Lung (tissue), 12 donors: ENCODE results near the gene TIA1. TPM values are rescaled to one million over a fixed set of nuclear protein-coding genes. Genes with fewer than 3 reads are reported as not detected.

Source experiments
- ATAC-seq: fragments of 200-7000 bp; cut with Tn5 transposase; one replicate; pipeline ENCODE4 v1.9.1; 2020; ENCODE audit warnings: moderate number of reproducible peaks; ENCODE audit not compliant: insufficient read depth, low FRiP score
- DNase-seq, 3 donors: peaks; one replicate each; pipeline ENCODE4 v3.0.0-alpha.2; 2013 to 2017
- H3K27ac ChIP-seq, 2 donors: one replicate each; pipeline ENCODE4 v1.5.1; 2013; ENCODE audit warnings: mild to moderate bottlenecking in 2 of 2, moderate library complexity in 2 of 2, control low read depth in 1 of 2, inconsistent platforms in 1 of 2, low read depth in 1 of 2, low read length in 1 of 2
- H3K27me3 ChIP-seq, 3 donors: one replicate each; pipeline ENCODE4 v1.5.1; 2013; ENCODE audit warnings: low read length in 2 of 3; ENCODE audit not compliant: control insufficient read depth in 3 of 3, insufficient read depth in 3 of 3
- H3K36me3 ChIP-seq, 4 donors: one replicate each; pipeline ENCODE4 v1.5.1; 2013; ENCODE audit warnings: low read length in 4 of 4, mild to moderate bottlenecking in 1 of 4, moderate library complexity in 1 of 4; ENCODE audit not compliant: control insufficient read depth in 4 of 4, insufficient read depth in 4 of 4
- H3K4me1 ChIP-seq, 5 donors: one replicate each; pipeline ENCODE4 v1.5.1; 2013; ENCODE audit warnings: low read length in 5 of 5, mild to moderate bottlenecking in 2 of 5, moderate library complexity in 1 of 5; ENCODE audit not compliant: control insufficient read depth in 5 of 5, insufficient read depth in 5 of 5
- H3K4me3 ChIP-seq: one replicate; pipeline ENCODE4 v1.5.1; 2013; ENCODE audit warnings: mild to moderate bottlenecking, control low read depth, moderate library complexity
- H3K9ac ChIP-seq, 2 donors: one replicate each; pipeline ENCODE4 v1.5.1; 2013; ENCODE audit warnings: low read length in 2 of 2, control low read depth in 1 of 2; ENCODE audit not compliant: insufficient read depth in 1 of 2
- H3K9me3 ChIP-seq, 4 donors: one replicate each; pipeline ENCODE4 v1.5.1; 2013; ENCODE audit warnings: low read length in 3 of 4, mild to moderate bottlenecking in 1 of 4, moderate library complexity in 1 of 4; ENCODE audit not compliant: control insufficient read depth in 4 of 4, insufficient read depth in 3 of 4
- CTCF ChIP-seq: IDR thresholded peaks from 2 replicates; pipeline ENCODE4 v1.5.1; 2012; ENCODE audit warnings: mild to moderate bottlenecking; ENCODE audit errors: control extremely low read depth, extremely low read depth
- WGBS, 2 donors: extraction: QIAGEN DNeasy Blood & Tissue Kit; methylation state at CpG; one replicate each; pipeline ENCODE4 v1.1.7; 2013; 5-methylcytosine and 5-hydroxymethylcytosine counted together
- polyA plus RNA-seq, 2 donors: library from polyadenylated mRNA; stranded (reverse); fragments of 200-250 nt; gene quantifications; one replicate each; pipeline ENCODE4 v1.2.1, GENCODE V29; 2013
- total RNA-seq, 2 donors: library from RNA; depleted of rRNA in 1 of 2; stranded (reverse); fragments of >200 nt in 1 of 2; gene quantifications; one replicate each; pipeline ENCODE4 v1.2.1, GENCODE V29; 2014 to 2021
- donor health status: control.
- donor health status: control.
- donor health status: Bipolar disorder and iron deficiency.
- donor health status: healthy.
- donor health status: DM: yes; HTN: yes; CAD: no.

TIA1 gene
- total and polyA plus RNA-seq, 4 donors = 31.5 to 403 (median 65.2) TPM

GRCh38 chr2:70199320-70199864 is 49.0 kb downstream of the TIA1 start:
- ATAC-seq (no peak), DNase-seq (no peak)
- Histone ChIP-seq H3K27ac (no peak overlapping the region), H3K4me1 (no peaks in the 10 kb centered on the region), H3K9me3 (no peaks in the 10 kb centered on the region), H3K27me3 (no peaks in the 10 kb centered on the region), H3K9ac (no peak overlapping the region), H3K36me3 (no peaks in the 10 kb centered on the region), H3K4me3 (no peak overlapping the region)
- WGBS, 2 donors = 80 to 81% methylated on average over 4 of the region's 4 CpGs
- no peak for TF ChIP-seq CTCF

- no peak for DNase-seq
- 86 to 91% methylated on average over 5 of the region's 5 CpGs for WGBS, 2 donors
- Histone ChIP-seq H3K9me3 (no peaks in the 10 kb centered on the region), H3K27me3 (no peaks in the 10 kb centered on the region), H3K4me3 (no peak overlapping the region), H3K27ac (no peak overlapping the region), H3K4me1 (peaks cover 0 to 6% (median 0%) of the 10 kb centered on the region in 5 donors), H3K9ac (no peak overlapping the region), H3K36me3 (peaks cover 0 to 3% (median 0%) of the 10 kb centered on the region in 4 donors)
- TF ChIP-seq CTCF = no peak
- no peak for ATAC-seq
Measured at GRCh38 chr2:70192516-70192915, 55.9 kb downstream of the TIA1 start.

GRCh38 chr2:70191244-70191735 is 57.1 kb downstream of the TIA1 start:
- DNase-seq = no peak
- TF ChIP-seq CTCF = no peak
- 76 to 78% methylated on average over 13 of the region's 13 CpGs for WGBS, 2 donors
- no peak for ATAC-seq
- peaks cover 0 to 6% (median 0%) of the 10 kb centered on the region in 5 donors for H3K4me1 ChIP-seq
- peaks cover 0 to 3% (median 0%) of the 10 kb centered on the region in 4 donors for H3K36me3 ChIP-seq
- no peaks in the 10 kb centered on the region for H3K27me3 ChIP-seq
- no peaks in the 10 kb centered on the region for H3K9me3 ChIP-seq
- H3K9ac ChIP-seq = peak overlapping the region; percentile 63 to 68
- H3K4me3 ChIP-seq = no peak overlapping the region
- peak overlapping the region; percentile 89 to 97 for H3K27ac ChIP-seq
